ENCODE measurements around the gene PRKG1. TPM values are rescaled to one million over a fixed set of nuclear protein-coding genes. Genes with fewer than 3 reads are reported as not detected.
"Not testable (repeated sequence)": the region's sequence is repeated elsewhere in the genome, so short reads cannot be mapped to it uniquely, and the experiment has no call there.

The PRKG1 gene
- total RNA-seq, 4 donors from 2014 or later: 1.2 to 6.5 (median 2.7) TPM

- Histone ChIP-seq H3K9me3 (no peaks in the 10 kb centered on the region), H3K4me1 (no peaks in the 10 kb centered on the region), H3K27me3 (no peaks in the 10 kb centered on the region), H3K27ac (no peak overlapping the region), H3K4me3 (no peak overlapping the region), H3K36me3 (no peaks in the 10 kb centered on the region)
- DNase-seq (ENCODE audit: low spot score in 2 of 2): no peak
- 84% methylated on average over 2 of the region's 2 CpGs for WGBS
- TF ChIP-seq EP300 (IDR thresholded peaks at IDR 0.05) (no peak), POLR2AphosphoS5 (IDR thresholded peaks at IDR 0.05) (no peak), POLR2A (IDR thresholded peaks at IDR 0.05) (no peak), CTCF (IDR thresholded peaks at IDR 0.05) (no peak)
Observed at GRCh38 chr10:52229291-52229931, 1155.1 kb downstream of the PRKG1 start.

- Histone ChIP-seq H3K36me3 (no peaks in the 10 kb centered on the region), H3K27ac (no peak overlapping the region), H3K27me3 (no peaks in the 10 kb centered on the region), H3K4me3 (no peak overlapping the region), H3K9me3 (no peaks in the 10 kb centered on the region), H3K4me1 (no peaks in the 10 kb centered on the region)
- DNase-seq (ENCODE audit: low spot score in 2 of 2): no peak
- WGBS: 53% methylated on average over 4 of the region's 4 CpGs
- no peak for TF ChIP-seq CTCF (IDR thresholded peaks at IDR 0.05)
- no peak for TF ChIP-seq POLR2A (IDR thresholded peaks at IDR 0.05)
- TF ChIP-seq POLR2AphosphoS5 (IDR thresholded peaks at IDR 0.05): no peak
- TF ChIP-seq EP300 (IDR thresholded peaks at IDR 0.05): no peak
Observed at GRCh38 chr10:52232561-52233350, 1158.5 kb downstream of the PRKG1 start.

- not testable (repeated sequence) for H3K4me3 ChIP-seq
- WGBS: 25% methylated on average over 6 of the region's 34 CpGs
Observed at GRCh38 chr10:52233351-52233991, 1159.2 kb downstream of the PRKG1 start.

GRCh38 chr10:52239771-52240170, 1165.5 kb downstream of the PRKG1 start:
- Histone ChIP-seq H3K4me3 (no peak overlapping the region), H3K27ac (no peak overlapping the region), H3K36me3 (no peaks in the 10 kb centered on the region), H3K9me3 (no peaks in the 10 kb centered on the region), H3K27me3 (no peaks in the 10 kb centered on the region), H3K4me1 (no peaks in the 10 kb centered on the region)
- DNase-seq (ENCODE audit: low spot score in 2 of 2): no peak
- no peak for TF ChIP-seq CTCF (IDR thresholded peaks at IDR 0.05)
- no peak for TF ChIP-seq EP300 (IDR thresholded peaks at IDR 0.05)
- no peak for TF ChIP-seq POLR2A (IDR thresholded peaks at IDR 0.05)
- TF ChIP-seq POLR2AphosphoS5 (IDR thresholded peaks at IDR 0.05): no peak
- WGBS: 71% methylated on average over 1 of the region's 1 CpG

More at GRCh38 chr10:52233351-52233991, 1159.2 kb downstream of the PRKG1 start:
- not testable (repeated sequence) for H3K36me3 ChIP-seq; H3K27me3 ChIP-seq; DNase-seq (ENCODE audit: low spot score in 2 of 2); H3K9me3 ChIP-seq; H3K4me1 ChIP-seq; H3K27ac ChIP-seq

- WGBS: 89% methylated on average over 2 of the region's 2 CpGs
- TF ChIP-seq CTCF (IDR thresholded peaks at IDR 0.05): no peak
- TF ChIP-seq EP300 (IDR thresholded peaks at IDR 0.05): no peak
Observed at GRCh38 chr10:52245547-52245946, 1171.3 kb downstream of the PRKG1 start.

GRCh38 chr10:52247929-52248328, 1173.6 kb downstream of the PRKG1 start:
- not testable (repeated sequence) for H3K9me3 ChIP-seq; H3K4me1 ChIP-seq; H3K4me3 ChIP-seq; H3K27ac ChIP-seq; H3K36me3 ChIP-seq; DNase-seq (ENCODE audit: low spot score in 2 of 2); H3K27me3 ChIP-seq
- WGBS: 68% methylated on average over 7 of the region's 7 CpGs

More at GRCh38 chr10:52245547-52245946, 1171.3 kb downstream of the PRKG1 start:
- no peaks in the 10 kb centered on the region for H3K36me3 ChIP-seq
- no peak overlapping the region for H3K4me3 ChIP-seq
- H3K27me3 ChIP-seq: no peaks in the 10 kb centered on the region
- H3K27ac ChIP-seq: no peak overlapping the region
- DNase-seq (ENCODE audit: low spot score in 2 of 2): no peak
- no peaks in the 10 kb centered on the region for H3K9me3 ChIP-seq
- H3K4me1 ChIP-seq: no peaks in the 10 kb centered on the region
